GM19239 (cell line): ENCODE data around the gene KIZ.

Source experiments
- DNase-seq: peaks from one replicate; pipeline ENCODE4 v3.0.0; 2011; ENCODE audit warnings: low spot score; ENCODE audit not compliant: insufficient read length
- FAIRE-seq: peaks from 2 replicates; lab custom pipeline; 2011; peaks lifted over from hg19 to GRCh38; lab: Jason Lieb, UNC

The KIZ gene, protein sequence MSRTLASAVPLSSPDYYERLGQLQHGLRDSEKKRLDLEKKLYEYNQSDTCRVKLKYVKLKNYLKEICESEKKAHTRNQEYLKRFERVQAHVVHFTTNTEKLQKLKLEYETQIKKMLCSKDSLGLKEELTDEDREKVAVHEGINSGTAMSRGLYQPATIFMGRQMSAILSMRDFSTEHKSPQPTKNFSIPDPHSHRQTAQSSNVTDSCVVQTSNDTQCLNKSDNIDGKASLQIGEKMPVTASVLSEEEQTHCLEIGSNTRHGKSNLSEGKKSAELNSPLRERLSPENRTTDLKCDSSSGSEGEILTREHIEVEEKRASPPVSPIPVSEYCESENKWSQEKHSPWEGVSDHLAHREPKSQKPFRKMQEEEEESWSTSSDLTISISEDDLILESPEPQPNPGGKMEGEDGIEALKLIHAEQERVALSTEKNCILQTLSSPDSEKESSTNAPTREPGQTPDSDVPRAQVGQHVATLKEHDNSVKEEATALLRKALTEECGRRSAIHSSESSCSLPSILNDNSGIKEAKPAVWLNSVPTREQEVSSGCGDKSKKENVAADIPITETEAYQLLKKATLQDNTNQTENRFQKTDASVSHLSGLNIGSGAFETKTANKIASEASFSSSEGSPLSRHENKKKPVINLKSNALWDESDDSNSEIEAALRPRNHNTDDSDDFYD

DNA sequence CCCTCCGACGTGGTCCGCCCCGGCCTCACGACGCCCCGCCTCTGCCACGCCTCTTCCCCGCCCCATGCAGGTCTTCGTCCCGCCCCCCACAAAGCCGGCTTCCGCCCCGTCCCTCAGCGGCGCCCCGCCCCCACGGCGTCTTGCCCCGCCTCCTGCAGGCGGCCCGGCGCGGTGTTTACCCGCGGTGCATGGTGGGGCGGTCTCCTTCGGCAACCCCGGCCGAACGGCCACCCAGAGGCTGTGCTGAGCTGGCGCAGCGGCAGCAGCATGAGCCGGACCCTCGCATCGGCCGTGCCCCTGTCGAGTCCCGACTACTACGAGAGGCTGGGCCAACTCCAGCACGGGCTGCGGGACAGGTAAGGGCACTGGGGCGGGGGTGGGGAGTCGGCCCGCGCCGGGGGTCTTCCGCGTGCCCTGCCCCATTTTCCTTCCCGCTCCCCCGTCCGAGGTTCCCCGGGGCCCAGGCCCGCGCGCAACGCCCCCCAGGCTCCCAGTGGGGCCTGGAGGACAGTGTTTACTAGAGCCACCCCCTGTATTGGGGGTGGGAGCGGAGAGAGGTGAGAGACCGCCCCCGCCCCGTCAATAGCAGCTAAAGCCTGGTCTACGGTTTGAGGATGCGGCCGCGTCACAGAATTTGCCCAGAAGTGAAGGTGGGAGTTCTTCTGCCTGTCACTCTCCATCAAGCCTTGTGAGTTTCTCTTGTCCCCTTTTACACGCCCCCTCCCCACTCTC lies at the start of gene KIZ:
Gene KIZ, plus strand, starts transcription at position 234 of the 732 bp plus-strand sequence. Its CDS starts 34 bp downstream, at position 268.
- peak; percentile 93 for FAIRE-seq
- DNase-seq: peak; percentile 84

DNA sequence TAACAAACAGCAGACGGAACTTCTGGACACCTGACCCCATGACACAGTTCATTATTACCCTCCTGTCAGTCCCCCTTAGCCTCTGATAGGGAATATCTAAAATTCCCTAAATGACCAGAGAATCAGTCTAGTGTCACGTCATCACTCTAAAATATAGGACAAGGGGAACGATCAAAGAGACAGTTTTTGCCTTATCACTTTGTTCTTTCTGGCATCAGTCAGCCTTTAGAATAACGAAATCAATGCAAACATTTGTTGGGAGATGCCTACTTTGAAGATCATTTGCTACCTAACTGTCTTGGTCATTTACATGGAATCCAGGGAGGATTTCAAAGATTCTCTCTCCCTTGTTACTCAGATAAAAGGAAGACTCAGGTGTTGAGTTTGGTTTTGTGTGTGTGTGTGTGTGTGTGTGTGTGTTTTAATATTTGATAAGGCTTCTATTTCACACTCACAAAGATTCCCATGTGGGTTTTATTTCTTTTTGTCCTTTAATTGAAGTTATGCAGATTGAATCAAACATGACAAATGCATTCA lies 48.0 kb upstream of the KIZ start:
- DNase-seq (no peak), FAIRE-seq (no peak)

DNA sequence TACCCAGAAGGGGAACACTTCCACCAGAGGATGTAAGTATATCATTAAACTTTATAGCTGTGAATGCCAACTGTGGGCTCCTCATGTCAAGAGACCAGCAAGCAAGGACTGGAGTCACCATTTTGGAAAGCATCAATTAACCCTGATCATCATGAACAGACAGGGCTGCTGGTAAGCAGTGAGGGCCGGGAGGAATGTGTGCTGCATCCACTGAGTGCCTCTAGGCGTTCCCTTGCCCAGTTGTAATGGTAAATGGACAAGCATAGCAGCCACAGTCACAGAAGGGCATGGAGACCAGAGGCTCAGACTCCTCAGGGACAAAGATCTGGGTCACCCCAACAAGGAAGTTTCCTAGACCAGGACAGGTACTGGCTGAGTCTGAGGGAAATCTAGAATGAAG lies 43.3 kb upstream of the KIZ start:
- FAIRE-seq: no peak
- no peak for DNase-seq

DNA sequence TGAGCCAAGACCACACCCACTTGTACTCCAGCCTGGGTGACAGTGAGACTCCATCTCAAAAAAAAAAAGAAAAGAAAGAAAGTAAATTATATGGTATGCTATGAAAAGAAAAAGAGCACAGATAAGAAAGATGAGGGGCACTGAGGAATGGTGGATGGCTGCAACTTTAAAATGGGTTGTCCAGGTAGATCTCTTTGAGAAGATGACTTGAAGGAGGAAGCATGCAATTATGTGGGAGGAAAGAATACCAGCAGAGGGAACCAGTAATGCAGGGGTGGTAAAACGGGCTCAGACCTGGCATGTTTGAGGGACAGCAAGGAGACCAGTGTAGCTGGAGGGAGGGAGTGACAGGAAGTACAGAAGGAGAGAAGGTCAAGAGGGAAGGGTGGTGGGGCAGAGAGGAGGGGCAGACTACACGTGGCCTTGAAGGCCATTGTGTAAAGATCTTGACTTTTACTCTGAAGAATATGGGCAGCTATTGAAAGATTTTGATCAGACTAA lies 42.0 kb upstream of the KIZ start:
- no peak for DNase-seq
- FAIRE-seq: no peak

DNA sequence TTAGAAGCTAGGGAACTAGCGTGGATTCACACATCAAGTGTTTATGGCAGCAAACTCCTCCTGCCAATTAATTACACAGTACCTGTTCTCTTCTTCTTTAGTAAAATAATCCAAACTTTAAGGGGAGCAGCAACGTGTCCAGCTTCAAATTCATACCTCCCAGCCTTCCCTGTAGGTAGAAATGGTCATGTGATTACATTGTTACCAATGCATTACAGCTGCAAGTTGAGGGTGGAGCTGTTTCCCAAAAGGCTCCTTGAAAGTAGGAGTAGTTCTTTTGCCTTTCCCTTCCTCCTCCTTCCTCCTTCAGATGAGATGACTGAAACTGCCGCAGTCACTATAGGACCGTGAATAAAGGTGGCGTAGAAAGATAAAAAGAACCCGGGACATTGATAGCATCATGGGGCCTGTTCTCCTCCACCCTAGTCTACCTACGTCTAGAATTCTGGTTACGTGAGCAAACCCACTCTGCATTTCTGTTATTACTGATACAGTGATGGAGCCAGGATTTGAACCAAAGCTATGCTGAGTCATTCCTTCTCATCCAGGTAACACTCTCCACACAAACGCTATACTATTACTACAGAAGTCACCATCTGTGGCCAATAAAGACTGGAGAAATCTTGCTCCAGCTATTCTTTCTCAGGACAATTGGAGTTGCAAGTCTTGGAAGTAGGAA lies 37.9 kb upstream of the KIZ start:
- no peak for FAIRE-seq
- DNase-seq: no peak

DNA sequence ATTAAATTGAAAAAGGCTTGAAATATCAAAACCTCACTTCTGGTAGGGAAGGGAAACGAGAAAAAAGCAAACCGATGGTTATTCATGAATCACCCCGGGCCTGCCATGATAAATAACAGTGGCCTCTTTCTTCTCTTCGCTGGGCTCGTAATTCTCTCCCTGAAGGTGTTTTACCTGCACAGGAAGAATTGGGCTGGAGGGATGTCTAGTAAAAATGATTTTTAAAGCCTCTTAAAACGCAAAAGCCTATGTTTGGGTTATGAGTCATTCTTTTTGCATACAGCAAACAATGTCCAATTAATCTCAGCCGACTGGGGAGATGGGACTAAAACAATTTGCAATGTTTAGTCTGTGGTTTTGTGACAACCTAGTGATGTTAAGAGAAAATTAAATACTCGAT lies 36.5 kb upstream of the KIZ start:
- DNase-seq: no peak
- no peak for FAIRE-seq

DNA sequence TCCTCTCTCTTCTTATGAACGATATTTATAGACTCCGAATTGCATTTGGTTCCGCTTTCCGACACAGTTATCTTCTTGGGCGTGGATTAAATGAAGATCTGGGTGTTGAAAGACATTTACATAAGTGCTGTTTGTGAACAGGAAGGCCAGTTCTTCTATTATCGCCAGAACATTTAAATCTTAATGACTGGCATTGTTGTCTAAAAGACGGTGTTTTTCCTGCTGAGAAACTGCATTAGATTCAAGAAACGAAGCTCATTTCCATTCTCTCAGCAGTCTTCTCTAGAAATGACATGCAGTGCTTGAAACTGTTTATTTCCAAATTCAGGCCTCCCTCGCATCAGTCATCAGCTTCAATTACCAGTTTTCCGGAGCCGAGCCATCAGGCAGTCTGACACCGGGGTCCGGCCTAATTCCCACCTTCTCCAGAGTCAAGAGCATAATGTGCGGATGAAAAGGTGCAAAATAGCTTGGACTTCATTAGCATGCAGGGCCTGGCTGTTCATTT lies 35.7 kb upstream of the KIZ start:
- FAIRE-seq: peak; percentile 39
- no peak for DNase-seq

DNA sequence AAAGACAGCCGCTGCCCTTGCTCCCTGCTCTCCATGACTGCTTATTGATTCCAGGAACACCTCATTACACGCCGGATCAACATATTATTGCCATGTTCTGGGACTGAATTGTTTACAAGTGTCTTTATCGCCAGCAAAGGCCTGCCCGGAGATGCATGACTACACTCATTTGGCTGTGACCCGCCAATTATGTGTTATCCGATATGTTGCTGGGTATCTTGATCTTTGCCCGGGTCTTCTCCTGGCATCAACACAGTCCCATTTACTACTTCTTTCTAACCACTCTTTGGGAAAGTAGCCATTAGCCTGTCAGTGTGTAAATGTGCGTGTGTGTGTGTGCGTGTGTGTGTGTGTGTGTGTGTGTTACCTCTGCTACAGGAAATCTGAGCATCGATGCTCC lies 35.2 kb upstream of the KIZ start:
- DNase-seq (no peak), FAIRE-seq (no peak)

DNA sequence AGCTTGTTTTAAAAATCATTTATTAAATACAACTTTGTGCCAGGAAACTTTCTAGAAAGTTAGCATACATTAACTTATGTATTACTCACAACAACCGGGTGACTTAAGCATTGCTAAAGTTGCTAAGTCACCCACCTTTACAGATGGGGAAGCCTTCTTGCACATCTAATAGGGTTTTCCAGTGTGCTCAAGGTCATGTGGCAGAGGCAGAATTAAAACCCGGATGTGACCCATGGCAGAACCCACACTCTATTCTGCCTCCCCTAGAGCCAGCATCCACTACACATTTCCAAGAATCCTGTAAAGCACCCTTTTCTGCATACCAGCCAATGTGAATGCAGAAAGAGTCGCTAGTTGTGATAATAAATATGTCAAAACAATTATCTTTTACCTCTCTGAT lies 33.1 kb upstream of the KIZ start:
- DNase-seq (no peak), FAIRE-seq (no peak)

DNA sequence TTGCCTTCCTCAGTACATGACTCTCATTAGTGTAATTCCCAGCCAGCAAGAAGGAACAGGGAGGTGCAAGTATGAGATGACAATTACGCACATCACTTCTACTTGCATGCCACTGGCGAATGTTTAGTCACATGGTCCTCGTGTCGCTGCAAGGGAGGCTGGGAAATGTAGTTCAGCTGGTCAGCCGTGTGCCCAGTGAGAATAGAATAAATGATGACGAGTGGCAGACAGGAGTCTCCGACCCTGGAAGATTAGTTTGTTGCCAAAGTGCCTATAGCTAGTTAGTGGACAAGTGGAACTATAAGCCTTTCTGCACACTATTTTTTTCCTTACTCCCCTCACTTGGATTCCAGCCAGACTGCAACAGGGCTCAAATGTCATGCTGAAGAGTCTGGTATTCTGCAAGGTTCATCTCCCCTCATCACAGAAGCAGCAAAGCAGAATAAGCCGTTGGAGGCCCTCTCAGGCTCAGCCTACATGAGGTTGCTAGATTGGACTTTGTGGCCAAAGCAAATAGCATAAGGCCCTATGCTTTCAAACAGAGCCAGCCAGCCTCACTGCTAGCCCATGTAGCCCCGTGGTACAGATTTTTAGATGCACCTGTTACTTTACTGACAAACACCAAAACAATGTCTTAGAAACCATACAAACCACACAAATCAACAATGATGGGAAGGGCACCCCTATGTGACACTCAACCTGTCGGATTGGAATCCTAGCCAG lies 29.4 kb upstream of the KIZ start:
- FAIRE-seq (peak; percentile 58), DNase-seq (no peak)

DNA sequence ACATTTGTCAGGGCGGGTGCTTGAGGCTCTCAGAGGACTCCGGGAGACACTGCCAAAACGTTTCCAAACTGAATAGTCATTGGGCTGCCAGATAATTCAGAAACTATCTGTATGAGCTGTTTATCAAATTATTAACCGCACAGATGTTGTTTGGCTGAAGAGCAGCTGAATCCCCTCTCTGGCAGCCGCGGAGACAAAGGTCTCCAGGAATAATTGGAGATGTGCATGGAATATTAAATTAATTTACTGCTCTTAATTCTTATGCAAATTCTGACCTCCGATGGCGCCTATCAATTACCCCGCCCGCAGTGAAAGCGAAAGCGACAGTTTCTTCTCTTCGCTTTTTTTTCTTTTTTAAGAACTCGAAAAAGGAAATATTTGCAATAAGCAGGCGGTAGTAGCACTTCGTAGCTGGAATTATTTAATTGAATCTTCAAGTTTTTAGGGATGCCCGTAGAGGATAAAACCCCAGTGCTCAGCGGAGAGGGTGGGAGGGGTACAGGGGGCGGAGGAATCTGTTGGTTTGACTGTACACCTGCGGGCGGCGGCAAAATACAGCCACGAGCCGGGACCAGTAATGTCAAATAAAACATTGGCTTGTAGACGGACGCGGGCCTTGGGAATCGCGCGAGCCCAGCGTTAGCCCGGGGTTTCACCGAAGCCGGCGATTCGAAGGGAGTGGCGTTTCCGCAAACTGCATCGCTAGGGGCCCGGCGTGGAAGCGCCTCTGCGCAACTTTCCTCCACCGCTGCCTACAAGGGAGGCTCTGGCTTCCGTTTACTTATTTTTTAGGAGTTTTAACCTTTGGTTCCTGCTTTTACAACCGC lies 25.9 kb upstream of the KIZ start:
- FAIRE-seq (peak; percentile 80), DNase-seq (no peak)

DNA sequence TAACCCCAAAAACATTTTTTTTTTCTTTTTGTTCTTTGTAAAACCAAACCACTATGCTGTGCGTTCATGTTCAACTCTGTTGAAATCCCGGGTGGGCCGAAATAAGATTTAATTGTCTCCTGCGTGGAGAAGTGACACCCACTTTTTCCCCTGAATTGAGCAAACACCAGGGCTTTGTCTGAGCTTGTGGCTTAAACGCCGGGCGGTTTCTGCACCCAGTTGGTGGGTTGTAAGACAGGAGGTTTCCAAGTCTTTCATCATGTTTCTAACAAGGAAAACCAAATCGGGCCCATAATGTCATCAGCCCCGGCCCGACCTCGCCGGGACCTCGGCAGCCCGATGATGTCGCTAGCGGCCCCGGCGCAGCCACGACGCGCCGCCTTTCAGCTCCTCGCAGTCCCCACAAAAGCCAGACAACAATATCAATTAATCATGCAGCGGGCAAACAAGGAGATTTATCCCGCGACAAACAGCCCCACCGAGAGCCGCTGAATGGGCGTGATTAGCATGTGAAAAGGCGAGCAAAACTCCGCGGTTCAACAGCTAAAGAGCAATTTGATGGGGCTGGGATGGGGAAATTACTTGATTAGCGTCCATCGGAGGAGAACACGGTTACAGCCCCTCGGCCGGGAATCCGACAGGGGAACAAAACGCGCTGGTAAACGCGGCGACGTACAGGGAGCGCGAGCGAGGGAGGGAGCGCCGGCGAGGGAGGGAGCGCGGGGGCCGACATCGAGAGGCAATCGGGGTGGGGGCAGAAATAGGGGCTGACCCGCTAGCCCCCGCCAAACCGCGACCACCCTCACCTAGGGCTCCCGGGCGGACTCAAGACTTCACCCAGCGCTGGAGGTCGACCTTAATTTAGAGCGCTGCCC lies 25.1 kb upstream of the KIZ start:
- FAIRE-seq: peak; percentile 39
- no peak for DNase-seq

DNA sequence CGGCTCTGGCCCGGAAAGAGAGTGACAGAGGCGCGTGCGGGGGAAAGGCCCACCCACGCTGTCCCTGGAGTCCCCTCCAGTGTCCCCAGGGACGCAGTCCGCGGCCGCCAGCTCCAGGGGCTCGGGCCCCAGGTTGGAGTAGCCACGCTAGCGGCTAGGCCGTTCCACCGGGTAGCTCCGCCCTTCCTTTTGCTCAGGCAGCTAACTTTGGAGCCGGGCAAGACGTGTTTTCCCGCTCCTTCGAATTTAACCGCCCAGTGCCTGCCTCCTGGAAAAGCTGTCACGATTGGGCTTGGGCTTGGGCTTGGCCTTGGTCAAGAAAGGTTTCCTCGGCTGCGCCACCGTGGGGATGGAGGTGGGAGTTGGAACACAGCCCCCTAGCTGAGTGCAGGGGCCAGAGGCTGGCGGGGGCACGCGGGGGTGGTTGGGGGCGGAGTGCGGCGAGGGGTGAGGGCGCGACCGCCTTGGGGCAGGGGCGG lies 24.4 kb upstream of the KIZ start:
- no peak for DNase-seq
- FAIRE-seq: peak; percentile 42

DNA sequence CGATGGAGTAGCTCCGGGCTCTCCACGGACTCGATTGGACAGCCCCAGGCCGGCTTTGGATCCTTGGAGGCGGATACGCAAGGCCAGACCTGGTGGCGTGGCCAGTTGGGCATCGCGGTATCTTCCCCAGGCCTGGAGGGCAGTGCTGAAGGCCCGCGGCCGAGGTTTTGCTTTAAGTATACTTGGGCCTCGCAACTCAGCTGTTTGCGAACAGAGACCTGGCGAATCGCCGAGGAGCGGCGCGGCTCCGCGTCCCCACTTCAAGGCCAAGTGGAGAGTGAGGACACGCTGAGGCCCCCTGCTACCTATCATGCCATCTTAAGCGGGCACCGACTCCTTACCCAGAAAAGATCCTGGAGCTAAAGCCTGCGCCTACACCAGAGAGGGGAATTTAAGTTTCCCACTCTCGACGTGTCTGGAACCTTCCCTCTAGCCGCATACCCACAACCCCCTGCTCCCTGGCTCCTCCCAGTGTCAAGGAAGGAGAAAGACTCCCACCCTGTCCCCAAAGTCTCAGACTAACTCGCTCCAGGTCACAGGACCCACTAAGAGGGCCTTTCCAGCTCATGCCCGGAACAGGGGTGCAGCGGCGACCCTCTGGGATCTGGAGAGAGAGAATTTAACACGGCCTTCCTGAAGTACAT lies 23.8 kb upstream of the KIZ start:
- DNase-seq: no peak
- peak; percentile 78 for FAIRE-seq

DNA sequence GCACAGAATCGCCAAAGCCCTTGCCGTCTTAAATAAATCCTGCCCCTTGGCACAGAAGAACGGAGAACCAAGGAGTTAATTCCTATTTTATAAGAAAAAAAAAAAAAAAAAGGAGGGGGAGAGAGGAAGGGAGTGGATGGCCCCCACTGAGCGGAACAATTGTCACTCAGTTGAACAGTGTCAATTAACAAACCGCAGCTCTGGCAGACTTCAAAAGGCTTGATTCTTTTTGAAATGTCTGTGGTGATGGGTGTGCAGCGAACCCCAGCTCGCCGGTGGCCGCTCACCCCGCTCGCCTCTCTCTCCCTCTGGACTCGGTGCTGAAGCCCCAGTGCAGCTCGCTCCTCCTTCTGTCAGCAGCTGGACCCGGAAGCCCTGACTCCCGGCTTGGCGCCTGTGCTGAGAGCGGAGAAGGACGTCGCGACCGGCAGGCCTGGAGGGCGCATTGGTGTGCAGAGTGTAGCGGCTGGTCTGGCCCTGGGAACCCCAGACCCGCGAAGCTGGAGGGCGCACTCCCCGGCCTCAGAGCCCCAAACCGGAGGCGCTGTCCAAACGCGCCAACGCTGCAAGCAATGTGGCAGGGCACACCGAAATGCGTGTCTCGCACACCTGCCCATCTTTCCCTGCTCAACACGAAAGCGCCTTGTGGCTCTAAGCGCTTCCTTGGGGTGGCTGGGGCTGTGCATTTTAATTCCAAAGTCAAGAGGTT lies 23.1 kb upstream of the KIZ start:
- no peak for DNase-seq
- FAIRE-seq: peak; percentile 63
